Tongue (tissue), 2 donors: ENCODE results near the gene SP2. TPM values are rescaled to one million over a fixed set of nuclear protein-coding genes. Genes with fewer than 3 reads are reported as not detected.

ENCODE experiments used
- DNase-seq: peaks from one replicate; pipeline ENCODE4 v3.0.0-alpha.2; 2015
- total RNA-seq: library from RNA; depleted of rRNA; stranded (reverse); fragments of >200 nt; gene quantifications from one replicate; pipeline ENCODE4 v1.2.3, GENCODE V29; 2014

Gene SP2
- total RNA-seq, 1 donor from 2014 or later: 2.4 TPM

DNA sequence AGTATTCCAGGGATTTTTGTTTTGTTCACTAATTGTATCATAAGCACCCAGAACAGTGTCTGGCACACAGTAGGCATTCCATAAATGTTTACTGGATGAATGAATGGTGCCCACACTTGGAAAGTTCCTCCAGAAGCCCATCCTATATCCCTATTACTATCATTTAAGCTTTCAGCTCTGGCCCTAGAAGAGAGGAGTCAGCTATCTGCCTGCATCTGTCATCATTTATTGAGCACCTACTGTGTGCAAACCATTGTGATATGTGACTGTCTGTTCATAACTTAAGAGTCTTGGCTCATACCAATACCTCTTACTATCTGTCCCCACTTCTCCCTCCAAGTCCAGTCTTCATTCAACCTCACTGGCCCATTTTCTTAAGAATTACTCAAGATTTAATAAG is 25.0 kb upstream of the SP2 start:
- no peak for DNase-seq

DNA sequence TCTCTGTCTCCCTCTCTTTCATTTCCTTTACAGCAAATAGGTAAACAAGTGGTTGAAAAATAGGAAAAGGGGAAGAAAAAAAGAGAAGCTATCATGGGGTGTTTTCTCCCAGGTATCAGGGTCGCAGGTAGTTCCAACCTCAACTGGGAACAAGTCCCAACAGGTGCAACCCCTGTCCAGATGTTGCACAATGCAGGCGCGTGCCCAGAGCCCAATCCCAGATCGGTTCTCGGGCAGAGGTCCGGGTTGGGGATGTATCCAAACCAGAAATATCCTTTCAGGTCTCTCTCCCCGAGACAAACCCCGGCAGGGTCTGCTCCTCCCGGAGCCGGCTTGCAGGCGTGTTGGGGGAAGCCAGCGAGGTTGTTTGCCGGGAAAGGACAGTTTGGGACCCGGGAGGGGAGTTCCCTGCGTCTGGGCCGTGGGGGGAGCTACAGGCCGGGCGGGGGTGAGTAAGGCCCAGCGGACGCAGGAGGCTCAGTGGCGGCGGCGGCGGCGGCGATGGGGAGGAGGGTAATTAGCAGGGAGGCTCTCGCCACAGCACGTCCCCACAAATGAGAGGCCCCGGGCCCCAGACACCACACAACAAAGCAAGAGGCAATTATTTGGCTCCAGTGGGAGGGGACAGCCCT is 23.9 kb upstream of the SP2 start:
- DNase-seq: no peak

DNA sequence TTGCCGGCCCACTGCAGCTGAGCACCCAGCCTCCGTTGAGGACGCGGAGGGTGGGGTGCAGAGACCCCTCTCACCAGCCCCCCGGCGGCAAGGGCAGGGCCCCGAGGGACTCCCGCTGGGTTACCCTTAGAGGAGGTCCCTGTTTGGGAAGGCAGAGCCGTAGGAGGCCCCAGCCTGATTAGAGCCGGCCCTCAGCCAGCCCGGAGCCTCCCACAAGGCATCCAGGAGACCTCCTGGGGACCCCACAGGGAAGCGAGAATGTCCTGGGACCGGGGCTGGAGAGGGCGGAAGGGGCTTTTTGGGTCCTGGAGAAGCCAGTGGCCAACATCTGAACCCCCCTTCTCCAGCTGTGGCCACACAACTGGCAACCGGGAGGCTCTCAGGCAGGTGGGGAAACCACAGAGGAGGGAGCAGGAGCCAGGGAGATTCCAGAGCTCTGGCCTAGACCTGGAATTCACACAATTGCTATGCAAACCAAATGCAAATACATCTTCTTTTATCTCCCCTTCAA is 23.3 kb upstream of the SP2 start:
- no peak for DNase-seq

DNA sequence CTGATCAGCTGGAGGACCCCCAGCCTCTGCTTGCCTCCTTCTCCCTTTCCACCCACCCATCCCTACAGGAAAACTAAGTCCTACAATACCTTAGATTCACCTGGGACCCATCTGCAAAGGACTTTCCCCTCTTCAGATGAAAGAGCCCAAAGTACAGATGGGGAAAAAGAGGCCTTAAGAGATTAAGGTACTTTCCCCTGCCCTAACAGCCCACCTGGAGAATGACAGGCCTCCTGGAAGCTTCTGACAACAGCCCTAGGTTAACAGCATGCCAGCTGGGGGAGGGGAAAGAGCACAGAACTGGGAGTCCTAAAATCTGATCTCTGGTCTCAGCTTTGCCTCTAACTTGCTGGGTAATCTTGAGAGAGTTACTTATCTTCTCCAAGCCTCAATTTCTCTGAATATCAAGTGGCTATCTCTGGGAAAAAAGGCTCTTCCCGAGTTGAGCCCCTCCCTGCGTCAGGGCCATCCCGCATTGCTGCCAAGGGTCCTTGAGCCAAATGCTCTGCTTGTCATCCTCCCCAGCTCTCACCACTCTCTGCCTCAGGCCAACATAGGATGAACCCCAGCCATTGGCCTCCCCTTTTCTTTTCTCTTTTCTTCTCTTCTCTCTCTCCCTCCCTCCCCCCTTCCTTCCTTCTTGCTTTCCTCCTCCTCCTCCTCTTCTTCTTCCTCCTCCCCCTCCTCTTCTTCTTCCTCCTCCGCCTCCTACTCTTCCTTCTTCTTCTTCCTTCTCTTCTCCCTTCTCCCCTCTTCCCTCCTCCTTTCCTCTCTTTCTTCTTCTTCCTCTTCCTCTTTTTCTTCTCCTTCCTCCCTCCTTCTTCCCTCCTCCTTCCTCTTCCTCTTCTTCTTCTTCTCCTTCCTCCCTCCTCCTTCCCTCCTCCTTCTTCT is 22.6 kb upstream of the SP2 start:
- DNase-seq: no peak

DNA sequence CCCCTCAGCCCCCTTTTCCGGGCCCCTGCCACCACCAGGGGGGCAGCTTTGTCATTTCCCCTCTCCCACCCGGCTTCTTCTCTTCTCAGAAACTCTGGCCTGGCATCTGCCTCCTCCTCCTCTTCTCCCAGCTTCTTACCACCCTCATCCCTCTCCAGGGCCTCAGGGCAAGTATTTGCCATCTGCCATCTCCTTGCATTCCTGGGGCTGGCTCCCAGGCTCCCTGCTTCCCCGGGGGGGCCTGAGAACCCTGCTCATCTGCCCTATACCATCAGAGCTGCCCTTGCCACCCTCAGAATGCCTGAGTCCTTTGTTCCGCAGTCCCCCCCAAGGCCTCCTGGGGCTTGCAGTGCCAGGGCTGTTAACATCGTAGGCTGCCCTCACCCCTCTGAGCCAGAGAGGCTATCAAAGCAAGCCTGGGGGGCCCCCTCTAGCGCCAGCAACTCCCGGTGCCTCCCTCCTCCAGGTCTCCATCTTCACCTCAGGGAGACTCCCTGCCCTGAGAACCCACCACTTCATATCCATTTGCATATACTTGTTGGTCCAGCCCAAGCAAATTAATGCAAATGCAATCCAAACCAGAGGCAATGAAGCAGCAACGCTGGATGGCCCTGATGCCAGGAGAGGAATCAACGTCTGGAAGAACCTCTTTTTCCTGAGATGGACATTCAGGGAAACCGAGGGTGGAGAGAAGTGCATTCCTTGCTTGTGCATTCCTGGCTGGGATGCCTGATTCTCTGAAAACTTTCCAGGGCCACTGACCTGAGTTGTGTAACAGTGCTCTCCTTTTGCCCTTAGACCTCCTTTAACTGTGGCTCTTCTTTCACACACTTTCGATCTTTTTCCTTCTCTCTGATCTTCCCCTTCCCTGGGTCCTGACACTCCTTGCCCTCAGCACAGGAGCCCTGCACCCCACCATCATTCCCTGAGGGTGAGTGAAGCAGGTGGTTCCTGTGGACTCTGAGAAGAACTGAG is 20.7 kb upstream of the SP2 start:
- no peak for DNase-seq

DNA sequence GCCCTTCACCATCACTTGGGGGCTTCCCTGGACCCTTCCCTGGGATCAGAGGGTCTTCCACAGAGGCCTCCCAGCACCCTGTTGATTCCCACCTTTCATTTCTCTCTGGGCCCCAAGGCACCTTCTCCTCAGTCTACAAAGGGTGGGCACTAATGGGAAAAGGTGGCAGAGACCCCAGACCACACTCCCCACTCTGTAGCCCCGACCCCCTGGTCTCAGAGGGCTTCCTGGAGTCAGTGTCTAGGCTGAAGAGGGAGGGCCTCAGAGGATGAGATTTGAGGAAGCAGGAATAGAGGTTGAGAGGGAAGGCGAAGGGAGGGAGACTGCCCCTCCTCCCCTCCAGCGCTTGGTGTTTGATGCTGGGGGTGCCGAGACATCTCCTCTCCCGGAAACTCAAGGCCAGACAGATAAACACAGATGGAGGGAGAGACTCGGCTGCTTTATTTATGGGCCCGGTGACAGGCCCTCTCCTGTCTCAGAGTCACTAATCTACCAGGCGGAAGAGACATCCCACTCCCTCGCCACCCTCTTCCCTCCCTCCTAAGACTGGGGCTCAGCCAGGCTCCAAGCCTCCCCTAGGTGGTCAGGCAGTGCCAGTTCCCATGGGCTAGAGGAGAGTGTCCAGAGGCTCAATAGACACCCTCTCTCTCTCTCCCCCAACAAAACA is 18.5 kb upstream of the SP2 start:
- no peak for DNase-seq

DNA sequence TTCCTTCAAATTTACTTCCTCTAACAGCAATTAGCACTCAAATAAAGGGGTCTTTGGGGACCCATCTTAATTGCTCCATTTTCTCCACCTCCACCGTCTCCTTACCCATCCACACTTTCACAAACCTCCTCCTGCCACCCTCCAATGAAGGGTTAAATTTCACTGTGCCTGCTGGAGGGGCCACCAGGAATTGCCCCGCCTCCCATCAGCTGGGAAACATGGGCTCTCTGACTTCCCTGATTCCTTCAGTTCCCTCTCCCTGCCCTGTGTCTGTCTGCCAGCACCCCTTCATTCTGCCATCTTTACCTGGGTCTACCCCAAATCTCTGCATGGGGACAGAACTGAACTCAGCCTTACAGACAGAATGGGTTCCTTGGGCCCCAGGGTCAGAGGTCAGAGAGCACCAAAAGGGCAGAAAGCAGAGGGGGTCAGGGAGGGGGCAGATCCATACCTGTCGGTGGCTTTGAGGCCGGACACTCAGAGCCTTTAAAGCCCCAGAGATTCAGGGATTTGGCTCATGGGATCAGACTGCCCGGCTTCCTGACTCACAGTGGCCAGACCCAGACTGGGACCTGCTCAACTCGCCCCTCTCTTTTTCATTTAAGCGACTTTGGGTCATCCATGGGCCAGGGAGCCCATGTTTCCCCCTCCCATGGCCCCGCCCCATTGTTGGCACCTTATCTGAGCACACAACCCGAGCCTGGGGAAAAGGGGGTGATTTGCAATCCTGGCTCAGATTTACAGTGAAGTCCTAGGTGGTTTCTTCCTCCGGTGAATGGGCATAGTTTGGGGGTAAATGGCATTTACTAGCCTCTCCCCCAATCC is 17.6 kb upstream of the SP2 start:
- DNase-seq: no peak

DNA sequence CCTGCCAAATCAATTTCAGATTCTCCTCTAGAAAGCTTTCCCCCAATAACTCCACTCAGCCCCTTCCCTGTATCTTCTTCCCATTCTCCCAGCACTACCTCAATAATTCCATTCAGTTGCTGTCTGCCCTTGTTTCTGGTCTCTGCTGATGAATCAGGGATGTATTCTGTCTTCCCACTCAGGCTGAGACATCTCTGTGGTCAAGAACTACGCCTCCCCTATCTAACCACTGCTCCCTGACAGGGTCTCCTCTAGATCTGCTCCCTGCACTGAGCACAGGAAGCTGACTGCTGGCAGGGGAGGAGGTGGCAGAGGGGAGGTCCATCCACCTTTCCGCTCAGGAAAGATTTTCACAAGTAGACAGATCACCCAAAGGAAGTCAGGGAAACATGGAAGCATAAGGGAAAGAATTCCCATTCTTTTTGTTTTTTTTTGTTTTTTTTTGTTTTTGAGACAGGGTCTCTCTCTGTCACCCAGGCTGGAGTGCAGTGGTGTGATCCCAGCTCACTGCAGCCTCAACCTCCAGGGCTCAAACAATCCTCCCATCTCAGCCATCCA is 16.9 kb upstream of the SP2 start:
- DNase-seq: no peak

DNA sequence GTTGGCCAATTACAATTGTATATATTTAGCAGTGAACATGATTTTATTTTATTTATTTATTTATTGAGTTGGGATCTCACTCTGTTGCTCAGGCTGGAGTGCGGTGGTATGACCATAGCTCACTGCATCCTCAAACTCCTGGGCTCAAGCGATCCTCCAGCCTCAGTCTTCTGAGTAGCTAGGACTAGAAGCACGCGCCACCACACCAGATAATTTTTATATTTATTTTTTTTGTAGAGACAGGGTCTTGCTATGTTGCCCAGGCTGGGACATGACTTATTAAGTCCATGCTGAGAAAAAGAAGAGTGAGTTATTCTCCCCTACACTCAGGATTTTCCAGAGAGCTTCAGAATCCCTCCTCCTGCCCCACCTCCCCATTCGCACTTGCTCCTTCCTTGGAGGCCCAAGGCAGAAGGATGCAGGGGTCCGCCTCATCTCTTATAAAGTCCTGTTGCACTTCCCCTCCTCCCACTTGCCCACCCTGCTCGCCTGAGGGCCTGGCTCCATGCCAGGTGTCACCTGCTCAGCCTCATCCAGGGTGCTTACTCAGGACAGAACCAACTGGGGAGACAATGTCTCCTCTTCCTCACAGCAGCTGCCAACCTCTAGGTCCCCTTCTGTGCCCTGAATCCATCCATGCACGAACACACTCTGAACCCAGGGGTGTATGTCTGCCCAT is 16.1 kb upstream of the SP2 start:
- no peak for DNase-seq

DNA sequence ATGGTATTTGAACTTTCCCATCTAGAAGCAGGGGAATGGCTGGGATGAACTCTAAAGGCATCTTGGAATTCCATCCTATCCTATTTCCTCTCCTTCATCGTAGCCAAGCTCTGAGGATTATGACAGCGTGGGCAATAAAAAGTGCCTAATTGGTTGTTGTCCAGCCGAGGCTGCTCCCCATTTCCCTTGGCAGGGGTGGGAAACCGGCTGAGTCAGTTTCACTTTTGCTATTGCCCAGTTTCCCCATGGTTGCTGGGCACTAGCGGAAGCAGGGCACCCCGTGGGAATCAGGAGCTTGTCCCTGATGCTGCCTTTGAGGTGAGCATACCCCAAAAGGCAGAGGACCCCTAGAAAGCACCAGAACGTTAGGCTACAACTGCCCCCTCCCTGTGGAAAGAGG is 13.8 kb upstream of the SP2 start:
- no peak for DNase-seq

DNA sequence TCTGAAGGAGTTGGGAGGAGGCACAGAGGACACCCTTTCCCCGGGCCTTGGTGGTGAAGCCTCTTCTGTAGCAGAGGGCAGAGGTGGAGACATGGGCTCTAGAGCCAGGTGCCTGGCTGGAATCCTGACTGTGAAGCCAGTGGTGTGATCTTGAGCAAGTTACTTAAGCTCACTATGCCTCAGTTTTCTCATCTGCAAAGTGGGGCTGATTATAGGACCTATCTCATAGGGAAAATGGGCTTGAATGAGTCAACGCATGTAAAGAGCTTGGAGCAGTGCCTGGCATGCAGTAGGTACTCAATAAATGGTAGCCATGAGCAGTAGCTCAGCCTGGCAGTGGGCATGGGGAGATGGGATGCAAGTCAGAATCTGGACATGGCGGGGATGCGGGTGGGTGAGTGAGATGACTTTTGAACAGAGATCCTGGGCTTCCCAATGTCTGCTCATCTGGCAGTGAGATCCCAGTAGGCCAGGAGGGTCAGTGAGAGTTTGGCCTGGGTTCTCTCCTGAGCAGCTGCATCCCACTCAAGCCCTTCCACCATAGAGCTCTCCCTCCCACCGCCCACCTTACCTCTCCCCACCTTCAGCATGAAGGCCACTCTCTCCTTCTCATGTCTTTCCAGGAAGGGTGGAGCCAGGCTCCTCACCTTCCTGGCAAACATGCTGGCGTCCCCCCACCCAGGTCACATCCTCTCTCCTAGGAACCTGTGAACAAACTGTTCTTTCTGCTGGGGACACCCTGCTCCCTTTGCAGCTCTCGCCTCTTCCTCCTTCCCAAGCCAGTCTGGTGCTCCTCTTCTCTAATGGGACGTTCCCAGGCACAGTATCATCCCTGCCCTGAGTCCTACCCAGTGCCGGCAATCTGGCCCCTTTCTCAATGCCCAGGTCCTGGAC is 13.1 kb upstream of the SP2 start:
- no peak for DNase-seq

DNA sequence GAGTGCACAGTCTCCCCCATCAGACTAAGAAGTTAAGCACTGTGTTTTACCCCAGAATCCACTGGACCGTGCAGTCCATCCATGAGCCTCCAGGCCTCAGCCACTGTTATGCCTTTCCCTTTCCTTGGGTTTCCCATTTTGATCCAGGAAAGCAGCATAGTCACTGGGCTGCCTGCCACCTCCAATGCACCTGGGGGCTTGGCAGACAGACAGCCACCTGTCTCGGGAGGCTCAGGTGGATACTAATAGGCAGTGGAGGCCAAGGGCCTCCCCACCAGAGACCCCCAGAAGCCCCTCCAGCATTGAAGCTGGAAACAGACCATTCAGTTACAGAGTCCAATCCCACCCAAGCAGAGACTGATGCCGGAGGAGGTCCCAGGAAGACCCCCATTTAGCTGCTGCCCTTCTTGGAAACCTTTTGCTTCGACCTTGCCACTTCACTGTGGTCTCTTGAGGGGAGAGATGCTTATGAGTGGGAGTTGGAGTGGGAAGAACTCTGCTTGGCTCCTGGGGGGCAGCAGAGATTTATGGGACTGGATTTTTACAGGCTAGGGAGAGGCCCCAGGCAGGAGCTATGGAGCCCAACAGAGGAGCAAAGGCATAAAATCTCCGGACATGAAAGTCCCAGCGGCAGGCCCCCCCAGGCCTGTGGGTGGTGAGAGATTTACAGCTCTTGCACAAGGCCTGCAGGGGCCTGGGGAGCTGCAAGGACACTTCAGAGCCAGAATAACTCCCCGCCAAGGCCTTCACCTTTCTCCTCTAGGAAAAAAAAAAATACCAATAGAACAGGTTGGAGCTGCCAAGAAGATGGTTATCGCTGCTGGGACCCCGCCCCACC is 12.2 kb upstream of the SP2 start:
- DNase-seq: no peak

DNA sequence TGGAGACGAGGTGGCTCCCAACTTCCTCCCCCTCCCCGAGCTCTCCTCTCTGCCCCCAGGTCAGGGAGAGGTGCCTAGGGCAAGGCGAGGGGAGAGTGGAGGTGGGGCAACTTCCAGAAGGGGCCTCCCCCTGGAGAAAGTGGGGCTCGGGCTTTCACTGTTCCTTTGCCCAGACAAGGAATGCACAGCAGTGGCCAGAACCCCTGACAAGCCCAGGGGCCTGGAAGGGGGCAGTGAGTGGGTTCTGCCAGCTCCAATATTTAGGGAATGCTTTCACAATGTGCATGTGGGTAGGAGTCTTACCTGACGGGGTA is 11.7 kb upstream of the SP2 start:
- no peak for DNase-seq

DNA sequence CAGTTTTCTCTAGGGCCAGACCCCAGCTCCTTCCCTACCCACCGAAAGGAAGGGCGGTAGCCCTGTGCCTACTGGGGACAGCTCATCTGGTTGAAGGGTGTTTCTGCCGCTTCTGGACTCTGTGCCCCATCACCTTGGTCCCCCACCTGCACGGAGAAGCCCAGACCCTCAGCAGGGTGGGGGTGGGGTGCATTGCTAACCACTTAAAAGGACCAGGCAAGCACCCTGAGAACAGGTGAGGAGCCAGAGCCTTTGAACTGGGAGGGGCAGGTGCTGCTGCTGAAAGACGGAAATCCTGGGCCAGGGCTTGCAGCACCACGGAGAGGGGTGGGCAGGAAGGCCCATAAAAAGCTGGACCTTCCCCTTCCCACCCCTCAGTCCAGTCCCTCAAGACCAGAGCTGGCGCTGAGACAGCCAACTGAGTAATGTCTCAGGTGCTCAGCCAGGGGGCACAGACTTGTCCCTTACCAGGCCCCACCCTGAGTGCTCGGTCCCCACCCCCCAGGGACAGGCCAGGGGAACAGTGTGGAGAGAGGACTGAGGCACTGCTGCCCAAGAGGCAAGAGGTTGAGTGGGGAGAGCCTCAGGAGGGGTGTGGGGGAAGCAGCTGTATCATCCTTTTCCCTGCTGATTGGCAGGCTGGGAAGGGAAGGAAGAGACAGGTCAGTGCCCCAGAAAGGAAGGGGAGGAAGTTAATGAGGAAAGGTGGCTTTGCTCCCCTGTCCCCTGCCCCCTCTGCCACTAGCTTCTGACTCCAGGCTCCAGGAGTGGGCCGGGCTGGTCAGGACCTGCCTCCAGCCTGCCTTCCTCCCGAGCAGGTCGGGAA is 10.9 kb upstream of the SP2 start:
- no peak for DNase-seq

DNA sequence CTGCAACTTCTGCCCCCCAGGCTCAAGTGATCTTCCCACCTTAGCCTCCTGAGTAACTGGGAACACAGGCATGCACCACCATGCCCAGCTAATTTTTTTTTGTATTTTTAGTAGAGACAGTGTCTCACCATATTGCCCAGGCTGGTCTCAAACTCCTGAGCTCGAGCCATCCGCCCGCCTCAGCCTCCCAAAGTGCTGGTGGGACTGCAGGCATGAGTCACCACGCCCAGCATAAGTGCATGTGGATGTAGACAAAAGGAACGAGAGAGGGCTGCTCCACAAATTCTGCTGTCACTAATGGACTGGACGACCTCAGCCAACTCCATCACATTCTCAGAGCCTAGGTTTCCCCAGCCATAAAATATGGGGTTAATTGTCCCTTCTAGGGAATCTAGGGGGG is 7.7 kb upstream of the SP2 start:
- no peak for DNase-seq

DNA sequence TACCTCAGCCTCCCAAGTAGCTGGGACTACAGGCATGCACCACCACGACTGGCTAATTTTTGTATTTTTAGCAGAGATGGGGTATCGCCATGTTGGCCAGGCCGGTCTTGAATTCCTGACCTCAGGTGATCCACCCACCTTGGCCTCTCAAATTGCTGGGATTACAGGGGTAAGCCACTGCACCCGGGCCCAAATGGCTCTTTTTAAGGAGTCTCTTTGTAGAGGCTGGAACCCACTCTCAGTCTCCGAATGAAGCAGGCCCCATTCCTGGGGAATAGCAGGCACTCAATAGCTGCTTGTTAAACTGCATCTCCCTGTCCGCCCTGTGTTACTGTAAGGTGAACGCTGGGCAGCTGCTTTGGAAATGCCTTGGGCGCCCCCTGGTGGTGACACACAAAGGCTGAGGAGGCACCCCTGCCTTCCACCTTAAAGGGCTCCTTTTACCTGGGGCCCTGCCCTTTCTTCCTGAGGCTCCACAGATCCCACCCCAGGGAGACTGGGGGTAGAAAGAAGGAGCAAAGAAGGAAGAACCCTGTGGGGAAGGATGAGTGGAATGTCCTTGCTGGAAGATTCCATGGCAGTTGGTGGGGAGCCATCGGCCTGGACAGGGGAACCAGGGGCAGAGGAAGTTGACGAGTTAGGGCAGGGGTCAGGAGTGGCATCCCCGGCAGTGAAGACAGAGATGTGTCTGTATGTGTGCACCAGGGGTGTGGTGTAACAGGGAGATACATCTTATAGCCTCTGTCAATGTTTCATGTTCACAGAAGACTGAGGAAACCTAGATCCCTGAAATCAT is 6.1 kb upstream of the SP2 start:
- DNase-seq: peak; percentile 92
